Sigmoid colon (tissue), 4 donors: ENCODE measurements around the gene GRIP1.

Experiments
- CTCF ChIP-seq, 4 experiments: fragments of 450-650 bp in 3 of 4; fragments of 200-600 bp in 1 of 4; IDR thresholded peaks; one replicate each; pipeline ENCODE4 v1.5.1; 2016 to 2019; ENCODE audit warnings: antibody characterized with exemption in 4 of 4, mild to moderate bottlenecking in 3 of 4, moderate library complexity in 2 of 4
- POLR2AphosphoS5 ChIP-seq, 4 donors: sonication (generic); formaldehyde crosslinking; IDR thresholded peaks; one replicate each; pipeline ENCODE4 v1.6.1; 2017; ENCODE audit warnings: antibody characterized with exemption in 4 of 4

- no peak for TF ChIP-seq CTCF (IDR thresholded peaks at IDR 0.05)
- no peak for TF ChIP-seq POLR2AphosphoS5 (IDR thresholded peaks at IDR 0.05)
Measured at GRCh38 chr12:66555113-66555512, 123.8 kb downstream of the GRIP1 start.
